DMS53 (cell line): ENCODE measurements around the gene WWC2.
"Not testable (repeated sequence)": the region's sequence is repeated elsewhere in the genome, so short reads cannot be mapped to it uniquely, and the experiment has no call there.

Experiments
- DNase-seq: peaks from one replicate; lab custom pipeline; 2025; lab: John Stamatoyannopoulos, UW

The WWC2 gene

GRCh38 chr4:183100827-183101226 is 1.8 kb downstream of the WWC2 start:
- DNase-seq, result peak; percentile 68

- peak; percentile 36 for DNase-seq
Measured at GRCh38 chr4:183101956-183102480, 3.0 kb downstream of the WWC2 start.

- no peak for DNase-seq
Measured at GRCh38 chr4:183105092-183105491, 6.0 kb downstream of the WWC2 start.

GRCh38 chr4:183106839-183107238 is 7.8 kb downstream of the WWC2 start:
- no peak for DNase-seq

GRCh38 chr4:183107891-183108459 is 8.9 kb downstream of the WWC2 start:
- DNase-seq, result no peak

GRCh38 chr4:183110244-183110643 is 11.2 kb downstream of the WWC2 start:
- DNase-seq, result no peak

GRCh38 chr4:183111452-183111885 is 12.4 kb downstream of the WWC2 start:
- DNase-seq, result no peak

- no peak for DNase-seq
Measured at GRCh38 chr4:183118141-183118540, 19.1 kb downstream of the WWC2 start.

- no peak for DNase-seq
Measured at GRCh38 chr4:183118585-183118984, 19.5 kb downstream of the WWC2 start.

GRCh38 chr4:183121660-183122059 is 22.6 kb downstream of the WWC2 start:
- not testable (repeated sequence) for DNase-seq

- DNase-seq, result no peak
Measured at GRCh38 chr4:183124228-183124627, 25.2 kb downstream of the WWC2 start.

- DNase-seq, result no peak
Measured at GRCh38 chr4:183124865-183125264, 25.8 kb downstream of the WWC2 start.

- DNase-seq, result no peak
Measured at GRCh38 chr4:183129125-183129524, 30.1 kb downstream of the WWC2 start.

- DNase-seq, result no peak
Measured at GRCh38 chr4:183129675-183130074, 30.6 kb downstream of the WWC2 start.

- peak; percentile 64 for DNase-seq
Measured at GRCh38 chr4:183130328-183131155, 31.5 kb downstream of the WWC2 start.

- no peak for DNase-seq
Measured at GRCh38 chr4:183132081-183132480, 33.0 kb downstream of the WWC2 start.

GRCh38 chr4:183132865-183133264 is 33.8 kb downstream of the WWC2 start:
- DNase-seq, result no peak

GRCh38 chr4:183136855-183137254 is 37.8 kb downstream of the WWC2 start:
- peak; percentile 7 for DNase-seq

GRCh38 chr4:183139058-183139750 is 40.1 kb downstream of the WWC2 start:
- DNase-seq, result no peak

- DNase-seq, result no peak
Measured at GRCh38 chr4:183139972-183140570, 41.0 kb downstream of the WWC2 start.

GRCh38 chr4:183140911-183141320 is 41.9 kb downstream of the WWC2 start:
- no peak for DNase-seq

GRCh38 chr4:183141997-183142396 is 42.9 kb downstream of the WWC2 start:
- no peak for DNase-seq
